ENCODE measurements around the gene C18orf63.

- TF ChIP-seq POLR2AphosphoS5 (IDR thresholded peaks at IDR 0.05; ENCODE audit: borderline replicate concordance, low read depth, low read length) (no peak), EZH2 (IDR thresholded peaks at IDR 0.05) (no peak), FOXP2 (optimal IDR thresholded peaks at IDR 0.05; ENCODE audit: control extremely low read depth, extremely low read length, insufficient read depth) (no peak)
Observed at GRCh38 chr18:74331404-74331803, 15.8 kb downstream of the C18orf63 start.

Measured in SK-N-MC (cell line).